Loucy (cell line): ENCODE results near the gene RBM19.

Source experiments
- H2AFZ ChIP-seq: fragments of 200-600 bp; sonication (generic); 2 replicates; pipeline ENCODE4 v1.6.0; 2016; ENCODE audit warnings: antibody characterized with exemption, mild to moderate bottlenecking, low read length, moderate library complexity
- H3F3A ChIP-seq: fragments of 200-600 bp; 2 replicates; pipeline ENCODE4 v1.6.0; 2016; ENCODE audit warnings: antibody characterized with exemption, low read depth, mild to moderate bottlenecking
- H3K27me3 ChIP-seq: fragments of 200-600 bp; sonication (generic); 2 replicates; pipeline ENCODE4 v1.6.1; 2014; ENCODE audit warnings: low read length, mild to moderate bottlenecking; ENCODE audit not compliant: insufficient read depth, poor library complexity, severe bottlenecking
- H3K36me3 ChIP-seq: fragments of 200-600 bp; sonication (generic); 2 replicates; pipeline ENCODE4 v1.6.1; 2016; ENCODE audit warnings: low read length; ENCODE audit not compliant: insufficient read depth
- H3K4me1 ChIP-seq: fragments of 200-600 bp; sonication (generic); 2 replicates; pipeline ENCODE4 v1.5.1; 2014; ENCODE audit warnings: low read length, mild to moderate bottlenecking; ENCODE audit not compliant: insufficient read depth, poor library complexity, severe bottlenecking
- H3K4me2 ChIP-seq: fragments of 200-600 bp; sonication (generic); 2 replicates; pipeline ENCODE4 v1.6.0; 2014; ENCODE audit warnings: antibody characterized with exemption, low read length, low read depth, mild to moderate bottlenecking; ENCODE audit not compliant: poor library complexity, severe bottlenecking
- H3K4me3 ChIP-seq: fragments of 200-600 bp; sonication (generic); 2 replicates; pipeline ENCODE4 v1.5.1; 2014; ENCODE audit warnings: low read length, mild to moderate bottlenecking, mixed read lengths; ENCODE audit not compliant: poor library complexity, severe bottlenecking
- H3K79me2 ChIP-seq: fragments of 200-600 bp; sonication (generic); 2 replicates; pipeline ENCODE4 v1.6.1; 2014; ENCODE audit warnings: low read length; ENCODE audit not compliant: insufficient read depth
- H3K9ac ChIP-seq: fragments of 200-600 bp; sonication (generic); 2 replicates; pipeline ENCODE4 v1.6.0; 2014; ENCODE audit warnings: mild to moderate bottlenecking, low read depth, low read length, moderate library complexity; ENCODE audit not compliant: poor library complexity, severe bottlenecking
- H3K9me2 ChIP-seq: fragments of 200-600 bp; sonication (generic); replicated peaks from 2 replicates; pipeline ENCODE4 v1.6.1; 2016; ENCODE audit warnings: low read depth, low read length, mixed read lengths
- H3K9me3 ChIP-seq: fragments of 200-600 bp; sonication (generic); 2 replicates; pipeline ENCODE4 v1.6.1; 2014; ENCODE audit warnings: mild to moderate bottlenecking, antibody characterized with exemption, low read length, low read depth; ENCODE audit not compliant: insufficient read depth
- H4K20me1 ChIP-seq: fragments of 200-600 bp; sonication (generic); 2 replicates; pipeline ENCODE4 v1.6.0; 2014; ENCODE audit warnings: antibody characterized with exemption, low read length, mild to moderate bottlenecking; ENCODE audit not compliant: insufficient read depth, poor library complexity, severe bottlenecking
- CTCF ChIP-seq: fragments of 200-600 bp; sonication (generic); conservative IDR thresholded peaks from 2 replicates; pipeline ENCODE4 v1.5.1; 2014; ENCODE audit warnings: mild to moderate bottlenecking, antibody characterized with exemption, low read length
- EZH2phosphoT487 ChIP-seq: fragments of 200-600 bp; IDR thresholded peaks from 2 replicates; pipeline ENCODE4 v1.6.1; 2018; ENCODE audit warnings: antibody characterized with exemption, mild to moderate bottlenecking, moderate library complexity, borderline replicate concordance

Gene RBM19

GRCh38 chr12:113926788-113927187 lies 39.3 kb downstream of the RBM19 start:
- no peaks in the 10 kb centered on the region for H3K9me3 ChIP-seq
- no peaks in the 10 kb centered on the region for H3K4me1 ChIP-seq
- no peaks in the 10 kb centered on the region for H3K27me3 ChIP-seq
- no peaks in the 10 kb centered on the region for H3K79me2 ChIP-seq
- H3K9ac ChIP-seq, result no peak overlapping the region
- H3K4me3 ChIP-seq, result no peak overlapping the region
- TF ChIP-seq EZH2phosphoT487 (no peak), CTCF (no peak)
- no peaks in the 10 kb centered on the region for H3F3A ChIP-seq
- H2AFZ ChIP-seq, result no peak overlapping the region
- H3K36me3 ChIP-seq, result peaks cover 25% of the 10 kb centered on the region; the same call in 1 of the 2 replicates
- no peak overlapping the region for H3K4me2 ChIP-seq
- no peaks in the 10 kb centered on the region for H4K20me1 ChIP-seq
- no peaks in the 10 kb centered on the region for H3K9me2 ChIP-seq

- H3K4me3 ChIP-seq, result no peak overlapping the region
- no peak overlapping the region for H2AFZ ChIP-seq
- peaks cover 25% of the 10 kb centered on the region; the same call in 1 of the 2 replicates for H3K36me3 ChIP-seq
- H3K9me2 ChIP-seq, result no peaks in the 10 kb centered on the region
- H3K79me2 ChIP-seq, result no peaks in the 10 kb centered on the region
- H3F3A ChIP-seq, result no peaks in the 10 kb centered on the region
- no peaks in the 10 kb centered on the region for H4K20me1 ChIP-seq
- H3K27me3 ChIP-seq, result no peaks in the 10 kb centered on the region
- no peak overlapping the region for H3K9ac ChIP-seq
- H3K4me1 ChIP-seq, result no peaks in the 10 kb centered on the region
- no peak overlapping the region for H3K4me2 ChIP-seq
- no peaks in the 10 kb centered on the region for H3K9me3 ChIP-seq
- TF ChIP-seq EZH2phosphoT487, result no peak
- TF ChIP-seq CTCF, result no peak
These were observed 41.8 kb downstream of the RBM19 start for GRCh38 chr12:113924341-113924740.

GRCh38 chr12:113923251-113923650 lies 42.9 kb downstream of the RBM19 start:
- Histone ChIP-seq H3K4me1 (no peaks in the 10 kb centered on the region), H3K36me3 (peaks cover 25% of the 10 kb centered on the region; the same call in 1 of the 2 replicates), H4K20me1 (no peaks in the 10 kb centered on the region)

More at GRCh38 chr12:113923251-113923650, 42.9 kb downstream of the RBM19 start:
- Histone ChIP-seq H3K9ac (no peak overlapping the region), H2AFZ (no peak overlapping the region), H3K27me3 (no peaks in the 10 kb centered on the region), H3K79me2 (no peaks in the 10 kb centered on the region), H3K4me3 (no peak overlapping the region), H3K9me3 (no peaks in the 10 kb centered on the region), H3K4me2 (no peak overlapping the region), H3F3A (no peaks in the 10 kb centered on the region), H3K9me2 (no peaks in the 10 kb centered on the region)
- TF ChIP-seq EZH2phosphoT487, result no peak
- TF ChIP-seq CTCF, result no peak
